PC-3 (cell line): ENCODE data around the gene HSD17B11. TPM values are rescaled to one million over a fixed set of nuclear protein-coding genes. Genes with fewer than 3 reads are reported as not detected.

ENCODE experiments used
- ATAC-seq: fragments of 200-7000 bp; cut with Tn5 transposase; 2 replicates; pipeline ENCODE4 v1.9.1; 2020; ENCODE audit warnings: mild to moderate bottlenecking, moderate library complexity
- BruUV-seq: library from RNA; stranded (reverse); fragments of 400-500 nt; replicated peaks from 2 replicates; lab custom pipeline; 2021; lab: Mats Ljungman, UMichigan
- CTCF ChIA-PET: fragments of 300-600 bp; sonication (Branson Sonifier 250); formaldehyde crosslinking; loops from one replicate; lab custom pipeline; 2022; ENCODE audit warnings: antibody characterized with exemption; lab: Charles Lee
- POLR2A ChIA-PET: fragments of 300-600 bp; sonication (Branson Sonifier 250); formaldehyde crosslinking; loops from one replicate; lab custom pipeline; 2022; ENCODE audit warnings: antibody characterized with exemption; ENCODE audit not compliant: unreplicated experiment; lab: Charles Lee
- DNase-seq: peaks from one replicate; pipeline ENCODE4 v3.0.0-alpha.2; 2015
- H2AFZ ChIP-seq: fragments of 300-600 bp; sonication (generic); 2 replicates; pipeline ENCODE4 v1.6.0; 2016; ENCODE audit warnings: antibody characterized with exemption, low read length
- H3F3A ChIP-seq: fragments of 300-600 bp; sonication (generic); one replicate; pipeline ENCODE4 v1.6.0; 2017; ENCODE audit warnings: antibody characterized with exemption, low read length, control low read depth, mild to moderate bottlenecking; ENCODE audit not compliant: unreplicated experiment
- H3K27ac ChIP-seq: fragments of 300-600 bp; sonication (generic); 2 replicates; pipeline ENCODE4 v1.5.1; 2016; ENCODE audit warnings: mild to moderate bottlenecking, low read length
- H3K27me3 ChIP-seq: fragments of 300-600 bp; sonication (generic); 2 replicates; pipeline ENCODE4 v1.6.1; 2016; ENCODE audit warnings: low read length, mixed read lengths
- H3K36me3 ChIP-seq: fragments of 300-600 bp; sonication (generic); 2 replicates; pipeline ENCODE4 v1.6.1; 2016; ENCODE audit warnings: low read depth, mixed run types, low read length, mixed read lengths
- H3K4me1 ChIP-seq: fragments of 300-600 bp; sonication (generic); 2 replicates; pipeline ENCODE4 v1.5.1; 2016; ENCODE audit warnings: low read length; ENCODE audit not compliant: insufficient read depth
- H3K4me2 ChIP-seq: fragments of 300-600 bp; sonication (generic); 2 replicates; pipeline ENCODE4 v1.6.0; 2016; ENCODE audit warnings: low read length
- H3K4me3 ChIP-seq: fragments of 300-600 bp; sonication (generic); 2 replicates; pipeline ENCODE4 v1.5.1; 2016; ENCODE audit warnings: mild to moderate bottlenecking, low read length, mixed read lengths
- H3K79me2 ChIP-seq: fragments of 300-600 bp; sonication (generic); 2 replicates; pipeline ENCODE4 v1.6.1; 2017; ENCODE audit warnings: low read length, mixed read lengths
- H3K9ac ChIP-seq: fragments of 300-600 bp; sonication (generic); 2 replicates; pipeline ENCODE4 v1.6.0; 2016; ENCODE audit warnings: mild to moderate bottlenecking, low read length
- H3K9me2 ChIP-seq: fragments of 300-600 bp; sonication (generic); replicated peaks from 2 replicates; pipeline ENCODE4 v1.6.1; 2016; ENCODE audit warnings: mixed run types, low read length, mixed read lengths
- H3K9me3 ChIP-seq: fragments of 300-600 bp; sonication (generic); 2 replicates; pipeline ENCODE4 v1.6.1; 2016; ENCODE audit warnings: low read length, mixed read lengths
- H4K20me1 ChIP-seq: fragments of 300-600 bp; sonication (generic); 2 replicates; pipeline ENCODE4 v1.6.1; 2016; ENCODE audit warnings: low read length, mixed read lengths
- EZH2 ChIP-seq: fragments of 300-600 bp; sonication (generic); IDR thresholded peaks from one replicate; pipeline ENCODE4 v1.6.1; 2017; ENCODE audit warnings: antibody characterized with exemption, mild to moderate bottlenecking, low read length; ENCODE audit not compliant: unreplicated experiment
- EZH2phosphoT487 ChIP-seq: fragments of 300-600 bp; sonication (generic); IDR thresholded peaks from 2 replicates; pipeline ENCODE4 v1.6.1; 2018; ENCODE audit warnings: mild to moderate bottlenecking, antibody characterized with exemption, low read length, borderline replicate concordance
- intact Hi-C: fragments of 100-400 bp; cut with micrococcal nuclease; formaldehyde crosslinking; loops from 2 replicates; pipeline ENCODE4 v1.9.0; 2023
- total RNA-seq: library from RNA; depleted of rRNA; stranded (reverse); fragments of >200 nt; gene quantifications from 2 replicates; pipeline ENCODE4 v1.2.3, GENCODE V29; 2014
- TF ChIP-seq, protein P1 (sequence below): fragments of 300-600 bp; sonication (generic); conservative IDR thresholded peaks from 2 replicates; pipeline ENCODE4 v1.5.1; 2017; ENCODE audit warnings: antibody characterized with exemption, low read depth, mild to moderate bottlenecking, low read length

HSD17B11 gene
- total RNA-seq, 1 experiment from 2014 or later, result 4.7 TPM

- Histone ChIP-seq H3K36me3 (no peaks in the 10 kb centered on the region), H3K9me2 (no peaks in the 10 kb centered on the region), H2AFZ (no peak overlapping the region), H3K9me3 (no peaks in the 10 kb centered on the region), H3K4me1 (peaks cover 20% of the 10 kb centered on the region), H3F3A (no peaks in the 10 kb centered on the region), H4K20me1 (no peaks in the 10 kb centered on the region), H3K9ac (no peak overlapping the region), H3K79me2 (no peaks in the 10 kb centered on the region), H3K27me3 (no peaks in the 10 kb centered on the region), H3K4me3 (no peak overlapping the region), H3K4me2 (no peak overlapping the region), H3K27ac (no peak overlapping the region)
- BruUV-seq, result no TSS peak
- DNase-seq, result peak; percentile 5
- ChIA-PET CTCF (no interaction called here), POLR2A (interaction anchor here (0.7 kb wide), 1 partner anchor 115 kb away, joined by 23 read pairs; no protein-coding TSS in a partner anchor)
- TF ChIP-seq, protein P1, sequence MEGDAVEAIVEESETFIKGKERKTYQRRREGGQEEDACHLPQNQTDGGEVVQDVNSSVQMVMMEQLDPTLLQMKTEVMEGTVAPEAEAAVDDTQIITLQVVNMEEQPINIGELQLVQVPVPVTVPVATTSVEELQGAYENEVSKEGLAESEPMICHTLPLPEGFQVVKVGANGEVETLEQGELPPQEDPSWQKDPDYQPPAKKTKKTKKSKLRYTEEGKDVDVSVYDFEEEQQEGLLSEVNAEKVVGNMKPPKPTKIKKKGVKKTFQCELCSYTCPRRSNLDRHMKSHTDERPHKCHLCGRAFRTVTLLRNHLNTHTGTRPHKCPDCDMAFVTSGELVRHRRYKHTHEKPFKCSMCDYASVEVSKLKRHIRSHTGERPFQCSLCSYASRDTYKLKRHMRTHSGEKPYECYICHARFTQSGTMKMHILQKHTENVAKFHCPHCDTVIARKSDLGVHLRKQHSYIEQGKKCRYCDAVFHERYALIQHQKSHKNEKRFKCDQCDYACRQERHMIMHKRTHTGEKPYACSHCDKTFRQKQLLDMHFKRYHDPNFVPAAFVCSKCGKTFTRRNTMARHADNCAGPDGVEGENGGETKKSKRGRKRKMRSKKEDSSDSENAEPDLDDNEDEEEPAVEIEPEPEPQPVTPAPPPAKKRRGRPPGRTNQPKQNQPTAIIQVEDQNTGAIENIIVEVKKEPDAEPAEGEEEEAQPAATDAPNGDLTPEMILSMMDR, result no peak
- no peak for TF ChIP-seq EZH2
- TF ChIP-seq EZH2phosphoT487, result no peak
- intact Hi-C loops, result loop anchor here (5.0 kb wide), 2 partner anchors 113 to 483 kb away; no protein-coding TSS in a partner anchor
- ATAC-seq, result peak; percentile 40; the same call in 1 of the 2 replicates
Measured at GRCh38 chr4:87354168-87355102, 36.6 kb downstream of the HSD17B11 start.

- H3K9ac ChIP-seq, result no peak overlapping the region
- H4K20me1 ChIP-seq, result no peaks in the 10 kb centered on the region
- ChIA-PET POLR2A (no interaction called here), CTCF (no interaction called here)
- DNase-seq (peak; percentile 67), ATAC-seq (peak; percentile 61)
- no TSS peak for BruUV-seq
- H3K9me2 ChIP-seq, result no peaks in the 10 kb centered on the region
- no peaks in the 10 kb centered on the region for H3F3A ChIP-seq
- H3K4me1 ChIP-seq, result peaks cover 20% of the 10 kb centered on the region
- H3K27ac ChIP-seq, result no peak overlapping the region
- no peaks in the 10 kb centered on the region for H3K27me3 ChIP-seq
- H3K4me2 ChIP-seq, result no peak overlapping the region
- no peak overlapping the region for H2AFZ ChIP-seq
- no peak for TF ChIP-seq EZH2phosphoT487
- no peak for TF ChIP-seq EZH2
- TF ChIP-seq, protein P1, result peak; percentile 76
- no peaks in the 10 kb centered on the region for H3K36me3 ChIP-seq
- H3K4me3 ChIP-seq, result no peak overlapping the region
- no peaks in the 10 kb centered on the region for H3K79me2 ChIP-seq
- intact Hi-C loops, result loop anchor here (5.0 kb wide), 1 partner anchor 484 kb away; no protein-coding TSS in a partner anchor
- H3K9me3 ChIP-seq, result no peaks in the 10 kb centered on the region
Measured at GRCh38 chr4:87353592-87353991, 37.4 kb downstream of the HSD17B11 start.
